Measurements from ENCODE around the gene SRP14.
A peak's percentile ranks its signal among the peaks of the same experiment; 100 is the strongest.
"Not testable (repeated sequence)": the region's sequence is repeated elsewhere in the genome, so short reads cannot be mapped to it uniquely, and the experiment has no call there.

The SRP14 gene

DNA sequence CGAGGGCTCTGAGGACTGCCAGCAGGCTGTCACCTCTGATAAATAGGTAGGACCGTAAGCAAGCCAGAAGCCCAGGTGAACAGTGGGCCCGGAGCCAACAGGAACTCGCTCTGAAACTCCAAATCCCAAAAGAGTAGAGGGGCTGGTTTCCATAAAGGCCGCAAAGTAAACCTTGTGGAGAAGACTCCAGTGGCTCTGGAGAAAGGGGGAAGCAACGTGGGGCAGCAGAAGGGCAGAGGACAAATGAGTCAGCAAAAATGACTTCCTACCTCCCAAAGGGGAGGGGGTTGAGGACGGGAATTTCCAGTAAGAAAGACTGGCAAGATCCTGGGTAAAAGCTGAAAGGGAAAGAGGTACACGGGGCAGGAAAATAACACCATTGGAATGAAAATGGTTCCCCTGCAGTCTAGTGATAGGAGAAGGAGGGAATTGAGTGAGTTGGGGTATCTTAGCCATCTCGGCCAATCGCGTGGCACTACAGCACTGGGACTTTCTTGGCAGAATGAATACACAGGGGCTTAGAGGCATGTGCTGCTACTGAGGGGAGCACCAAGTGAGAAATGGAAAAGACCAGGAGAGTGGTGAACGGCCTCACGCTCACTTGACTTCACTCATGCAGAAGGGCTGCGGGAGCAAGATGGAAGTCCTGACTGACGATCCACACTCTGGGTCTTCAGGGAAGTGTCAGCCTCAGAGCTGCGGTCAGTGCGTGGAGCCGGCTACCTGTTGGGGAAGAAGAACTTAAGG, 36.5 kb upstream of the SRP14 start:
- Histone ChIP-seq H3K36me3 (ENCODE audit: control insufficient read depth, insufficient read depth, low read length) (no peaks in the 10 kb centered on the region), H3K9me3 (ENCODE audit: control insufficient read depth, low read length) (no peaks in the 10 kb centered on the region), H3K4me1 (ENCODE audit: control insufficient read depth, insufficient read depth, low read length) (peaks cover 17% of the 10 kb centered on the region), H3K4me3 (ENCODE audit: low read length) (no peak overlapping the region), H3K27me3 (ENCODE audit: control insufficient read depth, insufficient read depth, low read length) (no peaks in the 10 kb centered on the region), H3K9ac (ENCODE audit: low read length) (no peak overlapping the region)

DNA sequence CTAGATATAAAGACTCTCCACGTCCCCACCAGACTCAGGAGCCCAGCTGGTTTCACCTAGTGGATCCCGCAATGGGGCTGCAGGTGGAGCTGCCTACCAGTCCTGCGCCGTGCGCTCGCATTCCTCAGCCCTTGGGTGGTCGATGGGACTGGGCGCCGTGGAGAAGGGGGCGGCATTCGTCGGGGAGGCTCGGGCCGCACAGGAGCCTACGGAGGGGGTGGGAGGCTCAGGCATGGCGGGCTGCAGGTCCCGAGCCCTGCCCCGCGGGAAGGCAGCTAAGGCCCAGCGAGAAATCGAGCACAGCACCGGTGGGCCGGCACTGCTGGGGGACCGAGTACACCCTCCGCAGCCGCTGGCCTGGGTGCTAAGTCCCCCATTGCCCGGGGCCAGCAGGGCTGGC, 35.7 kb upstream of the SRP14 start:
- H3K9ac ChIP-seq (ENCODE audit: low read length); H3K4me3 ChIP-seq (ENCODE audit: low read length); H3K27me3 ChIP-seq (ENCODE audit: control insufficient read depth, insufficient read depth, low read length); H3K9me3 ChIP-seq (ENCODE audit: control insufficient read depth, low read length); H3K36me3 ChIP-seq (ENCODE audit: control insufficient read depth, insufficient read depth, low read length): not testable (repeated sequence)
- peaks cover 25% of the 10 kb centered on the region for H3K4me1 ChIP-seq (ENCODE audit: control insufficient read depth, insufficient read depth, low read length)

DNA sequence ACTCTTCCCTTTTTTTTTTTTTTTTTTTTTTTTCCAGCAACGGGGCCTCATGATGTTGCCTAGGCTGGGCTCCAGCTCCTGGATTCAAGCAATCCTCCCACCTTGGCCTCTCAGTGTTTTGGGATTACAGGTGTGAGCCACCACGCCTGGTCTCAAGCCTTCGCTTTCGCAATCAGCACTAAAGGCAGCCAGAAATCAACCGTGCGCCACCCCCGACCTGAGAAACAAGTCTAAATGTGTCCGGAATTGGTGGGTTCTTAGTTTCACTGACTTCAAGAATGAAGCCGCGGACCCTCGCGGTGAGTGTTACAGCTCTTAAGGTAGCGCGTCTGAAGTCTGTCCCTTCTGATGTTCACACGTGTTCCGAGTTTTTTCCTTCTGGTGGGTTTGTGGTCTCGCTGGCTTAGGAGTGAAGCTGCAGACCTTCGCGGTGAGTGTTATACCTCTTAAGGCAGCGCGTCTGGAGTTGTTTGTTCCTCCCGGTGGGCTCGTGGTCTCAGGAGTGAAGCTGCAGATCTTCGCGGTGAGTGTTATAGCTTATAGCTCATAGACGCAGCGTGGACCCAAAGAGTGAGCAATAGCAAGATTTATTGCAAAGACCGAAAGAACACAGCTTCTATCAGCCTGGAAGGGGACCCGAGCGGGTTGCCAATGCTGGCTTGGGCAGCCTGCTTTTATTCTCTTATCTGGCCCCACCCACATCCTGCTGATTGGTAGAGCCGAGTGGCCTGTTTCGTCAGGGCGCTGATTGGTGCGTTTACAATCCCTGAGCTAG, 34.9 kb upstream of the SRP14 start:
- peaks cover 31% of the 10 kb centered on the region for H3K4me1 ChIP-seq (ENCODE audit: control insufficient read depth, insufficient read depth, low read length)
- H3K27me3 ChIP-seq (ENCODE audit: control insufficient read depth, insufficient read depth, low read length); H3K9me3 ChIP-seq (ENCODE audit: control insufficient read depth, low read length); H3K36me3 ChIP-seq (ENCODE audit: control insufficient read depth, insufficient read depth, low read length); H3K4me3 ChIP-seq (ENCODE audit: low read length); H3K9ac ChIP-seq (ENCODE audit: low read length): not testable (repeated sequence)

DNA sequence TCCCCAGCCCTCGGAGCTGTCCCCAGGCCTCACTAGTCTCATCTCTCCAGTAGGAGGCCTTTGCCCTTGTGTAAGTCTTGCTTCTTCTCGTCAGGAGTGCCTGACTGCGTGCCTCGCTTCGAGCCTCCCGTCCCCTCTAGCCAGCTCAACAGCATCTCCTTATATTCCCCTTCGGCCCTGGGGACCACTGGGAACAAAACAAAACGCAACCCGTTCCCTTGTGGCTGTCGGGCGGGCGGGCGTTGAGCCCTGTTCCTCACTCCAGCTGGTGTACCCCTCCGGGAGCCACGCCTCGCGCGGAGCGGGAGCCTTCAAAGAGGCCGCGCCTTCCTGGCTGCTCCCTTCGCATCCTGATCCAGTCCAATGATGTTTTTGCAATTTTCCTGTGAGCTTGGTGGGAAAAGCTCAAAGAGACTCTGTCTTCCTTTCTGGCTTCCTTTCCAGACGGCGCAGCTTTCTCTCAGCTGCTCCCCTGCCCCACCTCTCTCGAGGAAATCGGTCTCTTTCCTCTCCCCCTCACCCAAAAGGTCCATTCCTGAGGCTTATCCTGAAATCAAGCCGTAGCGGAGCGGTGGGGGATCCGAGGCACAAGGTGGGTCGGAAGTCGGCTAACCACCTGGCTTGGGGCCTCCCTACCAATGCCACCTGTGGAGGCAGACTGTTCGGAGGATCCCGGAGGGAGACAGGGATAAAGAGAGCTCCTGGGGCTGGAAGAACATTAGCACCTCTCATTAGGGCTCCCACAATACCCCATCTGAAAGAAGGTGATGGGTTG, 33.4 kb upstream of the SRP14 start:
- H3K4me1 ChIP-seq (ENCODE audit: control insufficient read depth, insufficient read depth, low read length) = peaks cover 39% of the 10 kb centered on the region
- no peak overlapping the region for H3K9ac ChIP-seq (ENCODE audit: low read length)
- H3K36me3 ChIP-seq (ENCODE audit: control insufficient read depth, insufficient read depth, low read length) = no peaks in the 10 kb centered on the region
- H3K9me3 ChIP-seq (ENCODE audit: control insufficient read depth, low read length) = no peaks in the 10 kb centered on the region
- no peaks in the 10 kb centered on the region for H3K27me3 ChIP-seq (ENCODE audit: control insufficient read depth, insufficient read depth, low read length)
- H3K4me3 ChIP-seq (ENCODE audit: low read length) = no peak overlapping the region

DNA sequence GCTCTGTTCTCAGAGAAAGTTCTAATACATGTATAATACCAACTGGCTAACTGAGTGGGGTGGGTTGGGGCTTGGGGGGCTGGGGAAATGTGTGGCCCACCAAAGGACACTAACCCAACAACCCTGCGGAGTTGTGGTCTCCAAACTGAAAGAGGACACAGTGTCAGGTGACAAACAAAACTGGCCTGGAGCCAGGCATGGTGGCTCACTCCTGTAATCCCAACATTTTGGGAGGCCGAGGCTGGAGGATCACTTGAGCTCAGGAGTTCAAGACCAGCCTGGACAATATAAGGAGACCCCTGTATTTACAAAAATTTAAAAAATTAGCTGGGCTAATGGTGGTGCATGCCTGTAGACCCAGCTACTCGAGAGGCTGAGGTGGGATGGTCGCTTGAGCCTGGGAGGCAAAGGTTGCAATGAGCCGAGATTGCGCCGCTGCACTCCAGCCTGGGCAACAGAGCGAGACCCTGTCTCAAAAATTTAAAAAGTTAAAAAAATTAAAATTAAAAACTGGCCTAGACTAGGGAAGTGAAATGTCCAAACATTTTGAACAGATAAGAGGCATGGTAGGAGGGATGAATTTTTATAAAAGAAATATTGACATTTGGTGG, 31.7 kb upstream of the SRP14 start:
- no peaks in the 10 kb centered on the region for H3K27me3 ChIP-seq (ENCODE audit: control insufficient read depth, insufficient read depth, low read length)
- H3K9ac ChIP-seq (ENCODE audit: low read length) = no peak overlapping the region
- peaks cover 39% of the 10 kb centered on the region for H3K4me1 ChIP-seq (ENCODE audit: control insufficient read depth, insufficient read depth, low read length)
- H3K36me3 ChIP-seq (ENCODE audit: control insufficient read depth, insufficient read depth, low read length) = no peaks in the 10 kb centered on the region
- no peaks in the 10 kb centered on the region for H3K9me3 ChIP-seq (ENCODE audit: control insufficient read depth, low read length)
- H3K4me3 ChIP-seq (ENCODE audit: low read length) = no peak overlapping the region

DNA sequence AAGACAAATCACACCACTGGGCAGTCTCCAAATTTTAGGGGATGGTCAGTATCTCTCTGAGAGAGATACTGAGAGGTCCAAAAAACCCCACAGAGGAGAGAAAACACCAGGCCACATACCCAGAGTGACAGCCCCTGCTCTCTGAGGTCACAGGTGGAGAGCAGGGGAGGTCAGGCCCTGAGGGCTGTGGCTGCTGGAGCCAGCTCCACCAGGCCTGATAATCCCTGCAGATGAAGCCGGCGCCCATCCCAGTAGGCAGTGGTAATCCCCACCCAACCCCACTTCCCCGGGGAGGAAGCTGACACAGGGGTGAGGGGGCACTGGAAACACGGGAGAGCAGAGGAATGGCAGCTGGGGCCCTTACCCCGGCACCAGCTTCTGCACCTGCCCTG, 31.2 kb upstream of the SRP14 start:
- peaks cover 34% of the 10 kb centered on the region for H3K4me1 ChIP-seq (ENCODE audit: control insufficient read depth, insufficient read depth, low read length)
- H3K9me3 ChIP-seq (ENCODE audit: control insufficient read depth, low read length) = no peaks in the 10 kb centered on the region
- H3K4me3 ChIP-seq (ENCODE audit: low read length) = no peak overlapping the region
- H3K36me3 ChIP-seq (ENCODE audit: control insufficient read depth, insufficient read depth, low read length) = no peaks in the 10 kb centered on the region
- H3K27me3 ChIP-seq (ENCODE audit: control insufficient read depth, insufficient read depth, low read length) = no peaks in the 10 kb centered on the region
- peak overlapping the region; percentile 58 for H3K9ac ChIP-seq (ENCODE audit: low read length)

DNA sequence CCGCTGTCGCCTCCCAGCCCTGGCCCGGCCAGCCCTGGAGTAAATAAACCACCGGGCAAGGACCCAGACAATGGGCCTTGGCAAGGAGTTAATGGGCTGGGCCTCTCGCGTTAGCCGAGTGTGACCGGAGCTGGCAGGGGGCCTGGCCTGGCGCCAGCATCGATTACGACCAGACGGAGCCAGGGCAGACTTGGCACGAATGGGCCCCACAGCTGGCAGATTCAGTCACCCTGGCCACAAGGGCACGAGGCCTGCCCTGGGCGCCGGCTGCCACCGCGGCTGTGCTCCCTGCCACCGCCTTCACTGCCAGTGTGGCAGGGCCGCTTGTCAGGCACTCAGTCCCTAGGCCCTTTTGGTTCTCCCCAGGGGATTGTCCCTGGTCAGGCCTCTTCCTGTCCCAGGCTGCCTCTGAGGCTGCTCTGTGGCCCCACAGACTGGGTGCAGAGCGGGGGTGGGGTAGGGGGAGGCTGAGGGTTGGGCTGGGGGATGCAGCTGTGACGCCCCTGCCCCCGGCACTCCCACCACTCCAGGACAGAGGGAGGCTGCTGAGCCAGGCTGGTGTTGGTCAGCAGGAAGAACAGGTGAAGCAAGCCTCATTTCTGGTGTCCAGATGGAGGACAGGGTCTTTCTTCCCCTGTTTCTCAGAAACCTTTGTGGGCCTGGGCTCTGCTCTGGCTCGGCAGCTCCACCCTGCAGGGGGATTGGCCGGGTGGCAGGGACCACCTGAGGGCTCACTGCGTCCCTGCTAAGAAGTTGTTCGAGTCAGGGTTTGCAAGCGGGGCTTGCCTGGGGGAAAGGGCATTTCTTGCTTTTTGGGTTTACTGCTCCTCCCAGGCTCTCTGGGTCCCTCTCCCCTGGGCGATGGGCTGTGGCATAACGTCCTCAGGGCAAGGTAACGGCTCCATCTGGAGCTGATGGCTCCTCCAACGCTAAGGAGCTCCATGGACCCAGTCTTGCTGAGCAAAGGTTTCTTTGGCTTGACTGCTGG, 30.5 kb upstream of the SRP14 start:
- H3K9ac ChIP-seq (ENCODE audit: low read length) = peak overlapping the region; percentile 58

DNA sequence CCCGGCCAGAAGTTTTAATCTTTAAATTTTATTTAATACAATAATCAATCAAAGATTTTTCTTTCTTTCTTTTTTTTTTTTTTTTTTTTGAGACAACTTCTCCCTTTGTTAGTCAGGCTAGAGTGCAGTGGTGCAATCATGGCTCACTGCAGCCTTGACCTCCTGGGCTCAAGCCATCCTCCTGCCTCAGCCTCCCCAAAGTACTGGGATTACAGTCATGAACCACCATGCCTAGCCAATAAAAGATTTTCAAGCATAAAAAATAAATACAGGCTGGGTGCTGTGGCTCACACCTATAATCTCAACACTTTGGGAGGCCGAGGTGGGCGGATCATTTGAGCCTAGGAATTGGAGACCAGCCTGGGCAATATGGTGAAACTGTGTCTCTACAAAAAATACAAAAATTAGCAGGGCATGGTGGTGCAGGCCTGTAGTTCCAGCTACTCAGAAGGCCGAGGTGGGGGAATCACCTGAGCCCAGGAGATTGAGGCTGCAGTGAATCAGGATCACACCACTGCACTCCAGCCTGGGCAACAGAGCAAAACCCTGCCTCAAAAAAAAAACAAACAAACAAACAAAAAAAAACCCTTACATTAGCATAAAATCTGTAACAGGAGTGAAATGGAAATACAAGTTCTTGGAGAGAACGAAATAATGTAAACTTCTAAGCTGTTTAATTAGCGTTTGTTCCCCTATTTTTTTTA, 29.1 kb upstream of the SRP14 start:
- no peaks in the 10 kb centered on the region for H3K27me3 ChIP-seq (ENCODE audit: control insufficient read depth, insufficient read depth, low read length)

More for the DNA sequence above, 30.5 kb upstream of the SRP14 start:
- Histone ChIP-seq H3K4me1 (ENCODE audit: control insufficient read depth, insufficient read depth, low read length) (peaks cover 29% of the 10 kb centered on the region), H3K9me3 (ENCODE audit: control insufficient read depth, low read length) (no peaks in the 10 kb centered on the region), H3K4me3 (ENCODE audit: low read length) (no peak overlapping the region), H3K36me3 (ENCODE audit: control insufficient read depth, insufficient read depth, low read length) (no peaks in the 10 kb centered on the region), H3K27me3 (ENCODE audit: control insufficient read depth, insufficient read depth, low read length) (no peaks in the 10 kb centered on the region)

DNA sequence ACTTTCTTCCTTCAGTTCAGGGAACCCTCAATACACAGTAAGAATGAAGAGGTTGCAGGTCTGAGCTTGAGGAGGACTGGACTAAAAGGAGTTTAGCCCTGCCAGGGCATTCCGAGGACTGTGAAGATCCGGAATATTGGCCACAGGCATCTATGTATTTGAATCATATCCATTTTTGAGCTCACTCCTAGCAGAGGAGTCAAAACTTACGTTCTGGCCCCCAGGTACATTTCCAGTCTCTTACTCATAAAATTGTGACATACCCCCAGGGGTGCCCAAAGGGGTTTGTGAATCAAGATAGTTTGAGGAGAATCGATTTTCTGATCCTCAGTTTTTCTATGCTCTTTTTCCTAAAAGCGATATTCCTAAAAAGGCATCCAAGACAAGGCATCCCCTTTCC, 27.6 kb upstream of the SRP14 start:
- Histone ChIP-seq H3K36me3 (ENCODE audit: control insufficient read depth, insufficient read depth, low read length) (no peaks in the 10 kb centered on the region), H3K4me1 (ENCODE audit: control insufficient read depth, insufficient read depth, low read length) (peaks cover 22% of the 10 kb centered on the region), H3K4me3 (ENCODE audit: low read length) (no peak overlapping the region), H3K27me3 (ENCODE audit: control insufficient read depth, insufficient read depth, low read length) (no peaks in the 10 kb centered on the region), H3K9me3 (ENCODE audit: control insufficient read depth, low read length) (no peaks in the 10 kb centered on the region), H3K9ac (ENCODE audit: low read length) (no peak overlapping the region)

More for the DNA sequence above, 29.1 kb upstream of the SRP14 start:
- Histone ChIP-seq H3K9me3 (ENCODE audit: control insufficient read depth, low read length) (no peaks in the 10 kb centered on the region), H3K9ac (ENCODE audit: low read length) (no peak overlapping the region), H3K4me3 (ENCODE audit: low read length) (no peak overlapping the region), H3K4me1 (ENCODE audit: control insufficient read depth, insufficient read depth, low read length) (peaks cover 29% of the 10 kb centered on the region), H3K36me3 (ENCODE audit: control insufficient read depth, insufficient read depth, low read length) (no peaks in the 10 kb centered on the region)

DNA sequence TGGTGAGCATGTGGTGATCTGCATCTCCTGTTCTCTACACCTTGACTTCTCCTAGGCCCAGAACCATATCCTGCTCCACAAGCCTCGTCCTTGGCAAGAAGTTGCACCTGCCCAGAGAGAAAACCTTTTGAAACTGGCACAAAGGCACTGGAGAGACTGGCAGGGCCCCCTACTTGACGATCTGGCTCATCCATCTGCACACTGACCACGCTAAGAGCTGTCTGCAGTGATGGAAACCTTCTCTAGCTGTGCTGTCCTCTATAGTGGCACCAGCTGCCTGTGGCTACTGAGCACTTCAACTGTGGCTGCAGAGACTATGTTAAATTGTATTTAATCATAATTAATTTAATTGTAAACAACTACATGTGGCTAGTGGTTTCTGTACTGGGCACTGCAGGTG, 26.2 kb upstream of the SRP14 start:
- H3K4me3 ChIP-seq (ENCODE audit: low read length) = no peak overlapping the region
- peaks cover 19% of the 10 kb centered on the region for H3K4me1 ChIP-seq (ENCODE audit: control insufficient read depth, insufficient read depth, low read length)
- no peaks in the 10 kb centered on the region for H3K9me3 ChIP-seq (ENCODE audit: control insufficient read depth, low read length)
- no peak overlapping the region for H3K9ac ChIP-seq (ENCODE audit: low read length)
- no peaks in the 10 kb centered on the region for H3K27me3 ChIP-seq (ENCODE audit: control insufficient read depth, insufficient read depth, low read length)
- H3K36me3 ChIP-seq (ENCODE audit: control insufficient read depth, insufficient read depth, low read length) = no peaks in the 10 kb centered on the region

Measured in mucosa of stomach (tissue), 1 donor.